OCI-LY3 (cell line): ENCODE results near the gene TBX21.

ENCODE experiments used
- CTCF ChIP-seq: fragments of 200-600, 300-600 bp; sonication (generic); IDR thresholded peaks from 2 replicates; pipeline ENCODE4 v1.5.1; 2014; ENCODE audit warnings: antibody characterized with exemption, low read length, low read depth
- EZH2phosphoT487 ChIP-seq: fragments of 200-600 bp; shearing (Covaris generic); IDR thresholded peaks from 2 replicates; pipeline ENCODE4 v1.6.1; 2018; ENCODE audit warnings: antibody characterized with exemption, mixed run types, low read depth

GRCh38 chr17:47694581-47695428 is 38.2 kb upstream of the TBX21 start:
- no peak for TF ChIP-seq CTCF
- no peak for TF ChIP-seq EZH2phosphoT487
